Placental pericyte (primary cell): ENCODE results near the gene DBX2. TPM values are rescaled to one million over a fixed set of nuclear protein-coding genes. Genes with fewer than 3 reads are reported as not detected.

Experiments used
- total RNA-seq: library from RNA; depleted of rRNA; stranded (reverse); fragments of >200 nt; gene quantifications from 2 replicates; pipeline ENCODE4 v1.2.3, GENCODE V29; 2012

Gene DBX2
- not detected in 2 replicates for total RNA-seq

DNA sequence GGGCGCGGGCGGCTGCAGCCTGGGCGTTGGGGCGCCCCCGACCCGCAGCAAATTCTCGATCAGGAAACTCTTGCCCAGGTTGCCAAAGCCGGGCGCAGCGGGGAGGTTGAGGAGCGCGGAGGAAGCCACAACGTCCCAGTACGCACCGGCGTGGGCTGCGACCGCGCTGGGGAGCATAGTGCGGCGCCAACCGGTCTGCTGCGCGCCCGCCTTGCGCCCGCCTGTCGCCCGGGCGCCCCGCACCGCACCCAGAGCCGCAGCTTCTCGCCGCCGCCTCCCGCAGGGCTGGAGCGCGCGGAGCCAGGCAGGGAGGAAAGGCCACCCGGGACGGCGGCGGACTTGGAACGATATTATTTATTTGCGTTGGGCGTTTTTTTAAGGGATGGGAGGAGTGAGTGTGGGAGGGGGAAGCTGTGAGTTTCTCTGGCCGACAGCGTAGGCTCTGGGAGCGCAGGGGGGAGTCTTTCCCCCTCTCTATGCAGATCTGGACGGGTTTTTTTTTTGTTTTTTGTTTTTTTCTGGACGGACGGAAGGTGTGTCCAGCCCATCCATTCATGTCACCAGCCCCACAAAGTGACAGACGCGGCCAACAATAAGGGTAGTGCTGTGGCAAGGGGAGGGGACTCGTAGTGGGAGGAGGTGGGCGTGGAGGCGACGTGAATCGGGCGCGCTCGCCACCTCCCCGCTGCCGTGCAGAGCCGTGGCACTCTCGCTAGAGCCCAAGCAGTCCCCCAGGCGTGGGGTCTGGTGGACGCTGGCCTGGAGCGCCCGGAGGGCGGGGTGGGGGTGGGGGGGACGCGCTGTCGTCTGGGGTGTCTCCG lies at the start of gene DBX2:
DBX2 (minus strand) TSS at position 349 of the 821 bp plus-strand sequence; CDS start at position 177, 172 bp downstream.

Other genes starting within 250 kb of the DBX2 start
- gene NELL2, start 174.8 kb downstream of the DBX2 start, total RNA-seq = under 0.01 TPM in 1 of 2 replicates, not detected in the other
- 58.6 and 103 TPM in 2 replicates for gene ANO6, start 165.0 kb upstream of the DBX2 start, total RNA-seq